ENCODE measurements around the gene TNFAIP8L3. TPM values are rescaled to one million over a fixed set of nuclear protein-coding genes. Genes with fewer than 3 reads are reported as not detected.

Gene TNFAIP8L3
- total and polyA plus RNA-seq, 2 of the 4 experiments (the other 2 are of a cell fraction), result 0.29 to 0.90 TPM

DNA sequence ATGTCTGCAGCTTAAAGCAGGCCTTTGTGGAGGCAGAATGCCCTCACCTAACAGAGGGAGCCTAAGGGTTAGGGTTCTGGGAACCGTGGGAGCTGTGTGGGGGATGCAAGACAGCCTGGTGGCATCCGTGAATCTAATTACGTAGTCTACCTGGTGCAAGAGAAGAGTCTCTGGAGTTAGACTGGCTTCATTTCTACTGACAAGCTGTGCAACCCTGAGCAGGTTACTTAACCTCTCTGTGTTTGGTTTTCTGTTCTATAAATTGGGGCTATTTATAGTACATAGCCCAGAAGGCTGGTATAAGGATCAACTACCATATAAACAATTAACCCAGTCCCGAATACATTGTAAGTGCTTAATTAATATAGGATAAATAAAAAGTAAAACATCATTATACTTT, 8.3 kb downstream of the TNFAIP8L3 start:
- H3K9me1 ChIP-seq (ENCODE audit: insufficient read depth, low read length), result no peaks in the 10 kb centered on the region
- no peak overlapping the region for H2BK20ac ChIP-seq (ENCODE audit: low read depth, low read length)
- no peaks in the 10 kb centered on the region for H3K36me3 ChIP-seq (ENCODE audit: control insufficient read depth, insufficient read depth, low read length)
- H3K79me1 ChIP-seq (ENCODE audit: low read depth in 1 of 2, low read length in 2 of 2), result no peaks in the 10 kb centered on the region
- H3K14ac ChIP-seq (replicated peaks; ENCODE audit: low read depth, low read length), result no peak overlapping the region
- peaks cover 2% of the 10 kb centered on the region; the same call in 1 of the 2 replicates for H3K4me1 ChIP-seq (ENCODE audit: control insufficient read depth, insufficient read depth, low read length)
- no peak overlapping the region for H3K18ac ChIP-seq (ENCODE audit: low read depth, low read length)
- POLR2A ChIA-PET (ENCODE audit: unreplicated experiment), result no interaction called here
- in situ Hi-C loops (cut with MboI; ENCODE audit: low sequenced_read_pairs), result no loop called here
- BruUV-seq (replicated peaks), result no TSS peak
- H2AK9ac ChIP-seq (replicated peaks; ENCODE audit: low read depth, low read length, poor library complexity), result no peak overlapping the region
- H3K4me2 ChIP-seq (ENCODE audit: low read depth, low read length), result no peak overlapping the region
- H4K5ac ChIP-seq (ENCODE audit: low read depth, low read length), result no peak overlapping the region
- no peak overlapping the region for H3K23ac ChIP-seq (ENCODE audit: low read depth, low read length)
- ATAC-seq (ENCODE audit: low read depth) (no peak), DNase-seq (no peak)
- no peak overlapping the region for H2AFZ ChIP-seq (replicated peaks; ENCODE audit: low read length, poor library complexity)
- no peak overlapping the region for H2BK5ac ChIP-seq (ENCODE audit: low read depth, low read length, poor library complexity, severe bottlenecking)
- intact Hi-C loops (cut with micrococcal nuclease), result no loop called here
- dilution Hi-C loops (cut with HindIII; ENCODE audit: low sequenced_read_pairs, unreplicated experiment), result no loop called here
- H3K56ac ChIP-seq (ENCODE audit: extremely low read depth, insufficient read depth, low read length), result no peak overlapping the region
- TF ChIP-seq NFE2L2 (IDR thresholded peaks at IDR 0.05; ENCODE audit: low read depth, low read length), result no peak
- no peak for TF ChIP-seq RCOR1 (IDR thresholded peaks at IDR 0.05; ENCODE audit: insufficient replicate concordance, low read length)
- no peaks in the 10 kb centered on the region for H4K20me1 ChIP-seq (ENCODE audit: insufficient read depth, low read length)
- no peak overlapping the region for H4K8ac ChIP-seq (ENCODE audit: low read depth in 2 of 2, low read length in 2 of 2)
- H3K4me3 ChIP-seq (ENCODE audit: insufficient read depth, low read depth, low read length), result no peak overlapping the region
- no peak overlapping the region for H3K27ac ChIP-seq (ENCODE audit: insufficient read depth, low read length)
- H3K9me3 ChIP-seq (ENCODE audit: control insufficient read depth, insufficient read depth, low read length), result no peaks in the 10 kb centered on the region
- H2BK15ac ChIP-seq (ENCODE audit: low read depth, low read length), result no peak overlapping the region
- no peak overlapping the region for H4K91ac ChIP-seq (ENCODE audit: insufficient read depth, low read depth, low read length)
- CTCF ChIA-PET, result no interaction called here
- peaks cover 26% of the 10 kb centered on the region for H3K27me3 ChIP-seq (ENCODE audit: control insufficient read depth, insufficient read depth, low read length)
- H3K9ac ChIP-seq (ENCODE audit: low read depth, low read length), result no peak overlapping the region
- no peak overlapping the region for H2AK5ac ChIP-seq (ENCODE audit: low read depth, low read length)
- no peak overlapping the region for H2BK120ac ChIP-seq (ENCODE audit: low read depth, low read length)
- no peak overlapping the region for H3K4ac ChIP-seq (ENCODE audit: low read depth, low read length)
- no CpG with 5 or more reads among the region's 4 CpGs for WGBS, 2 experiments (ENCODE audit: extremely low coverage in 2 of 2, insufficient read length in 1 of 2)
